Neural progenitor cell (in vitro differentiated cells): ENCODE results near the gene IFFO2.

Experiments used
- EZH2 ChIP-seq: fragments of 200-600 bp; sonication (generic); IDR thresholded peaks from 2 replicates; pipeline ENCODE4 v1.6.1; 2017; ENCODE audit warnings: antibody characterized with exemption, mild to moderate bottlenecking, moderate library complexity
- EZH2phosphoT487 ChIP-seq: fragments of 200-600 bp; sonication (generic); IDR thresholded peaks from 2 replicates; pipeline ENCODE4 v1.6.1; 2017; ENCODE audit warnings: antibody characterized with exemption
- TF ChIP-seq, protein P1 (sequence below): fragments of 200-600 bp; sonication (generic); IDR thresholded peaks from 2 replicates; pipeline ENCODE4 v1.5.1; 2017; ENCODE audit warnings: antibody characterized with exemption, mild to moderate bottlenecking

DNA sequence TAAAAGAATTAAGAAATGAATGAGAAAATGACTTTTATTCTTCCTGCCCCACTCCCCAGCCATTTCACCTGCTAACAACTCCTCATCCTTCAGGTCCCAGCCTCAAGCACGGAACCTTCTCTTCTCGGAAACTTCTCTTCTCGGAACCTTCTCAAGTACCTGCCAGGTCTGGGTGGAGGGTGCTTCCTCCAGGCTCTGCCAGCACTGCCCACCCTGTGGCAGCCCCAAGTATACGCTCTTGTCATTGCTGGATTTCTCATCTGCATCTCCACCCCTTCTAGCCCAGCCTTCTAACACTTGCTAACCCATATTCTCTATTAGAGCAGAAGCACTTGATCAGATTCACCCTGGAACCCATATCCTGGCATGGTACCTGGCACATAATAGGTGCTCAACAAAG is 3.9 kb upstream of the IFFO2 start:
- TF ChIP-seq, protein P1, sequence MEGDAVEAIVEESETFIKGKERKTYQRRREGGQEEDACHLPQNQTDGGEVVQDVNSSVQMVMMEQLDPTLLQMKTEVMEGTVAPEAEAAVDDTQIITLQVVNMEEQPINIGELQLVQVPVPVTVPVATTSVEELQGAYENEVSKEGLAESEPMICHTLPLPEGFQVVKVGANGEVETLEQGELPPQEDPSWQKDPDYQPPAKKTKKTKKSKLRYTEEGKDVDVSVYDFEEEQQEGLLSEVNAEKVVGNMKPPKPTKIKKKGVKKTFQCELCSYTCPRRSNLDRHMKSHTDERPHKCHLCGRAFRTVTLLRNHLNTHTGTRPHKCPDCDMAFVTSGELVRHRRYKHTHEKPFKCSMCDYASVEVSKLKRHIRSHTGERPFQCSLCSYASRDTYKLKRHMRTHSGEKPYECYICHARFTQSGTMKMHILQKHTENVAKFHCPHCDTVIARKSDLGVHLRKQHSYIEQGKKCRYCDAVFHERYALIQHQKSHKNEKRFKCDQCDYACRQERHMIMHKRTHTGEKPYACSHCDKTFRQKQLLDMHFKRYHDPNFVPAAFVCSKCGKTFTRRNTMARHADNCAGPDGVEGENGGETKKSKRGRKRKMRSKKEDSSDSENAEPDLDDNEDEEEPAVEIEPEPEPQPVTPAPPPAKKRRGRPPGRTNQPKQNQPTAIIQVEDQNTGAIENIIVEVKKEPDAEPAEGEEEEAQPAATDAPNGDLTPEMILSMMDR, result no peak
- TF ChIP-seq EZH2 (no peak), EZH2phosphoT487 (no peak)
